Lower leg skin (tissue), 3 donors: ENCODE data around the gene TBX18.

Experiments
- CTCF ChIP-seq, 3 donors: fragments of 450-650 bp; IDR thresholded peaks; one replicate each; pipeline ENCODE4 v1.5.1; 2016; ENCODE audit warnings: antibody characterized with exemption in 3 of 3, mild to moderate bottlenecking in 3 of 3, moderate library complexity in 2 of 3
- POLR2A ChIP-seq, 2 donors: fragments of 450-650 bp; IDR thresholded peaks; one replicate each; pipeline ENCODE4 v1.6.1; 2016 to 2017; ENCODE audit warnings: antibody characterized with exemption in 2 of 2, mild to moderate bottlenecking in 1 of 2, moderate library complexity in 1 of 2

- TF ChIP-seq CTCF (IDR thresholded peaks at IDR 0.05) = no peak
- TF ChIP-seq POLR2A (IDR thresholded peaks at IDR 0.05) = no peak
Observed at GRCh38 chr6:84648444-84648843, 116.0 kb downstream of the TBX18 start.
